COLO829 (cell line): Measurements from ENCODE around the gene SEC31B.

Source experiments
- DNase-seq: peaks from one replicate; pipeline ENCODE4 v3.0.0; 2012; ENCODE audit warnings: low spot score

SEC31B gene

GRCh38 chr10:100446130-100446761 is 73.4 kb downstream of the SEC31B start:
- DNase-seq: no peak

GRCh38 chr10:100442548-100442947 is 77.1 kb downstream of the SEC31B start:
- no peak for DNase-seq

- DNase-seq: no peak
Measured at GRCh38 chr10:100438674-100439315, 80.9 kb downstream of the SEC31B start.
